GOT3 (cell line): Measurements from ENCODE around the gene LIPE.

Source experiments
- DNase-seq: peaks from one replicate; lab custom pipeline; 2025; ENCODE audit warnings: mixed read lengths; lab: John Stamatoyannopoulos, UW

LIPE gene

GRCh38 chr19:42353341-42354015, 73.7 kb downstream of the LIPE start:
- no peak for DNase-seq

GRCh38 chr19:42352301-42353259, 74.6 kb downstream of the LIPE start:
- no peak for DNase-seq
